PC-3 (cell line): ENCODE results near the gene NEDD4. TPM values are rescaled to one million over a fixed set of nuclear protein-coding genes. Genes with fewer than 3 reads are reported as not detected.

Source experiments
- ATAC-seq: fragments of 200-7000 bp; cut with Tn5 transposase; 2 replicates; pipeline ENCODE4 v1.9.1; 2020; ENCODE audit warnings: mild to moderate bottlenecking, moderate library complexity
- BruUV-seq: library from RNA; stranded (reverse); fragments of 400-500 nt; replicated peaks from 2 replicates; lab custom pipeline; 2021; lab: Mats Ljungman, UMichigan
- CTCF ChIA-PET: fragments of 300-600 bp; sonication (Branson Sonifier 250); formaldehyde crosslinking; loops from one replicate; lab custom pipeline; 2022; ENCODE audit warnings: antibody characterized with exemption; lab: Charles Lee
- POLR2A ChIA-PET: fragments of 300-600 bp; sonication (Branson Sonifier 250); formaldehyde crosslinking; loops from one replicate; lab custom pipeline; 2022; ENCODE audit warnings: antibody characterized with exemption; ENCODE audit not compliant: unreplicated experiment; lab: Charles Lee
- DNase-seq: peaks from one replicate; pipeline ENCODE4 v3.0.0-alpha.2; 2015
- H2AFZ ChIP-seq: fragments of 300-600 bp; sonication (generic); 2 replicates; pipeline ENCODE4 v1.6.0; 2016; ENCODE audit warnings: antibody characterized with exemption, low read length
- H3F3A ChIP-seq: fragments of 300-600 bp; sonication (generic); one replicate; pipeline ENCODE4 v1.6.0; 2017; ENCODE audit warnings: antibody characterized with exemption, low read length, control low read depth, mild to moderate bottlenecking; ENCODE audit not compliant: unreplicated experiment
- H3K27ac ChIP-seq: fragments of 300-600 bp; sonication (generic); 2 replicates; pipeline ENCODE4 v1.5.1; 2016; ENCODE audit warnings: mild to moderate bottlenecking, low read length
- H3K27me3 ChIP-seq: fragments of 300-600 bp; sonication (generic); 2 replicates; pipeline ENCODE4 v1.6.1; 2016; ENCODE audit warnings: low read length, mixed read lengths
- H3K36me3 ChIP-seq: fragments of 300-600 bp; sonication (generic); 2 replicates; pipeline ENCODE4 v1.6.1; 2016; ENCODE audit warnings: low read depth, mixed run types, low read length, mixed read lengths
- H3K4me1 ChIP-seq: fragments of 300-600 bp; sonication (generic); 2 replicates; pipeline ENCODE4 v1.5.1; 2016; ENCODE audit warnings: low read length; ENCODE audit not compliant: insufficient read depth
- H3K4me2 ChIP-seq: fragments of 300-600 bp; sonication (generic); 2 replicates; pipeline ENCODE4 v1.6.0; 2016; ENCODE audit warnings: low read length
- H3K4me3 ChIP-seq: fragments of 300-600 bp; sonication (generic); 2 replicates; pipeline ENCODE4 v1.5.1; 2016; ENCODE audit warnings: mild to moderate bottlenecking, low read length, mixed read lengths
- H3K79me2 ChIP-seq: fragments of 300-600 bp; sonication (generic); 2 replicates; pipeline ENCODE4 v1.6.1; 2017; ENCODE audit warnings: low read length, mixed read lengths
- H3K9ac ChIP-seq: fragments of 300-600 bp; sonication (generic); 2 replicates; pipeline ENCODE4 v1.6.0; 2016; ENCODE audit warnings: mild to moderate bottlenecking, low read length
- H3K9me2 ChIP-seq: fragments of 300-600 bp; sonication (generic); replicated peaks from 2 replicates; pipeline ENCODE4 v1.6.1; 2016; ENCODE audit warnings: mixed run types, low read length, mixed read lengths
- H3K9me3 ChIP-seq: fragments of 300-600 bp; sonication (generic); 2 replicates; pipeline ENCODE4 v1.6.1; 2016; ENCODE audit warnings: low read length, mixed read lengths
- H4K20me1 ChIP-seq: fragments of 300-600 bp; sonication (generic); 2 replicates; pipeline ENCODE4 v1.6.1; 2016; ENCODE audit warnings: low read length, mixed read lengths
- CTCF ChIP-seq: fragments of 300-600 bp; sonication (generic); conservative IDR thresholded peaks from 2 replicates; pipeline ENCODE4 v1.5.1; 2017; ENCODE audit warnings: antibody characterized with exemption, low read depth, mild to moderate bottlenecking, low read length
- EZH2 ChIP-seq: fragments of 300-600 bp; sonication (generic); IDR thresholded peaks from one replicate; pipeline ENCODE4 v1.6.1; 2017; ENCODE audit warnings: antibody characterized with exemption, mild to moderate bottlenecking, low read length; ENCODE audit not compliant: unreplicated experiment
- EZH2phosphoT487 ChIP-seq: fragments of 300-600 bp; sonication (generic); IDR thresholded peaks from 2 replicates; pipeline ENCODE4 v1.6.1; 2018; ENCODE audit warnings: mild to moderate bottlenecking, antibody characterized with exemption, low read length, borderline replicate concordance
- intact Hi-C: fragments of 100-400 bp; cut with micrococcal nuclease; formaldehyde crosslinking; loops from 2 replicates; pipeline ENCODE4 v1.9.0; 2023
- total RNA-seq: library from RNA; depleted of rRNA; stranded (reverse); fragments of >200 nt; gene quantifications from 2 replicates; pipeline ENCODE4 v1.2.3, GENCODE V29; 2014

Gene NEDD4
- total RNA-seq, 1 experiment from 2014 or later: 9.6 TPM

DNA sequence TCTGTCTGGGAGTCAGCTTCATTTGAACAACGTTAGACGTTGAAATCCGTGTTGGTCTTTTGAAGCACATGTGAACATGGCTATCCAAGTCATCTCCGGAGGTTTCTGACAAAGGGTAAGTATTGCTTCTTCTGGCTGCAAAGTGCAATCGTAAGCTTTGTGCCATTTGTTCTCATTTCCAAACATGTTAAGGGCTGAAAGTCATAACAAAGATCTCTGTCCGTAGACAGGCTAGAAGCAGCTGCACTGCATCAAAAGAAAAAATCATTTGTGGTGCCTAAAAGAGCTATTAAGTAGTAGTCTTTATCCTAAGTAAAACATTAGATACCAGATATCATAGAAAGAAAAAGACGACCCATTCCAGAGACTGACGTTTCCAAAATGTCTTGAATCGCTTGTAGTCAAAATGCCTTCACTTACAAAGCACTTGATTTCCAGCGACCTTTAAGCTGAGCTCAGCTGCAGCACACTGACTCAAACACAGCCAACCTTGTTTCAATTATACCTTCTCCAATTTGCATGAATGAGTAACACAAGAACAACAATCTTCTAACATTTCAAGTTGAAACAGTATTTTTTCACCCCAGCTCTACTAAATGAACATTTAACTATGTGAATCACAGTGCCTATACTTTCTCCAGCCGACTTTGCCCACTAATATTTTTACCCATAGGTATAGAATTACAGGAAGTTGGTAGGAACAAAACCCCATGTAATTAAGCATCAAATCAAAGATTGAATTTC lies 76.6 kb downstream of the NEDD4 start:
- peak; percentile 43 for DNase-seq

GRCh38 chr15:55915876-55916567 lies 77.4 kb downstream of the NEDD4 start:
- CTCF ChIA-PET: no interaction called here
- intact Hi-C loops: loop anchor here (5.0 kb wide), 3 partner anchors 69 to 331 kb away; partner anchors contain the start of gene NEDD4
- Histone ChIP-seq H3K27ac (no peak overlapping the region), H3K9me2 (no peaks in the 10 kb centered on the region), H2AFZ (no peak overlapping the region), H3K9ac (no peak overlapping the region), H3K79me2 (no peaks in the 10 kb centered on the region), H3F3A (no peaks in the 10 kb centered on the region), H3K4me3 (no peak overlapping the region), H3K4me2 (no peak overlapping the region; the same call in 1 of the 2 replicates), H3K36me3 (no peaks in the 10 kb centered on the region), H3K4me1 (peaks cover 36% of the 10 kb centered on the region), H3K27me3 (no peaks in the 10 kb centered on the region), H4K20me1 (no peaks in the 10 kb centered on the region), H3K9me3 (no peaks in the 10 kb centered on the region)
- no TSS peak for BruUV-seq
- DNase-seq: no peak
- POLR2A ChIA-PET: no interaction called here
- TF ChIP-seq EZH2 (no peak), EZH2phosphoT487 (no peak), CTCF (no peak)
- no peak for ATAC-seq

More for the DNA sequence above, 76.6 kb downstream of the NEDD4 start:
- Histone ChIP-seq H3F3A (no peaks in the 10 kb centered on the region), H3K79me2 (no peaks in the 10 kb centered on the region), H3K27me3 (no peaks in the 10 kb centered on the region), H3K9me3 (no peaks in the 10 kb centered on the region), H3K4me1 (peaks cover 36% of the 10 kb centered on the region), H2AFZ (no peak overlapping the region), H3K4me3 (no peak overlapping the region), H3K4me2 (peak overlapping the region; percentile 21; the same call in 1 of the 2 replicates), H3K9ac (no peak overlapping the region), H4K20me1 (no peaks in the 10 kb centered on the region), H3K36me3 (no peaks in the 10 kb centered on the region), H3K9me2 (no peaks in the 10 kb centered on the region), H3K27ac (peak overlapping the region; percentile 63)
- no TSS peak for BruUV-seq
- ChIA-PET POLR2A (interaction anchor here (0.7 kb wide), 1 partner anchor 332 kb away, joined by 4 read pairs; no protein-coding TSS in a partner anchor), CTCF (interaction anchor here (0.7 to 1.7 kb wide), 4 partner anchors 9 to 268 kb away, joined by 3 to 13 read pairs (median 6); no protein-coding TSS in a partner anchor)
- peak; percentile 30 for ATAC-seq
- intact Hi-C loops: loop anchor here (5.0 kb wide), 3 partner anchors 70 to 330 kb away; partner anchors contain the start of gene NEDD4
- no peak for TF ChIP-seq EZH2phosphoT487

GRCh38 chr15:55915221-55915620 lies 78.2 kb downstream of the NEDD4 start:
- Histone ChIP-seq H3K4me1 (peaks cover 43% of the 10 kb centered on the region), H3K4me2 (no peak overlapping the region)

More at GRCh38 chr15:55915221-55915620, 78.2 kb downstream of the NEDD4 start:
- H3F3A ChIP-seq: no peaks in the 10 kb centered on the region
- intact Hi-C loops: loop anchor here (5.0 kb wide), 3 partner anchors 68 to 332 kb away; partner anchors contain the start of gene NEDD4
- POLR2A ChIA-PET: no interaction called here
- no peaks in the 10 kb centered on the region for H3K79me2 ChIP-seq
- H3K9me2 ChIP-seq: no peaks in the 10 kb centered on the region
- H3K9ac ChIP-seq: no peak overlapping the region
- H3K27me3 ChIP-seq: no peaks in the 10 kb centered on the region
- H4K20me1 ChIP-seq: no peaks in the 10 kb centered on the region
- H3K27ac ChIP-seq: no peak overlapping the region
- BruUV-seq: no TSS peak
- TF ChIP-seq EZH2 (no peak), CTCF (no peak), EZH2phosphoT487 (no peak)
- H3K9me3 ChIP-seq: no peaks in the 10 kb centered on the region
- H3K36me3 ChIP-seq: no peaks in the 10 kb centered on the region
- H3K4me3 ChIP-seq: no peak overlapping the region
- CTCF ChIA-PET: no interaction called here
- ATAC-seq: no peak
- no peak for DNase-seq
- no peak overlapping the region for H2AFZ ChIP-seq
